IPS DF 6.9 (cell line): ENCODE measurements around the gene NTRK1.
"Not testable (repeated sequence)": the region's sequence is repeated elsewhere in the genome, so short reads cannot be mapped to it uniquely, and the experiment has no call there.

Experiments
- DNase-seq: peaks from one replicate; pipeline ENCODE4 v3.0.0-alpha.2; 2013; ENCODE audit warnings: low read depth, low spot score
- H3K27ac ChIP-seq: one replicate; pipeline ENCODE4 v1.5.1; 2013; ENCODE audit warnings: low read length, control low read depth
- H3K27me3 ChIP-seq: 2 replicates; pipeline ENCODE4 v1.6.1; 2013; ENCODE audit warnings: mild to moderate bottlenecking, low read length; ENCODE audit not compliant: control insufficient read depth, insufficient read depth
- H3K36me3 ChIP-seq: 2 replicates; pipeline ENCODE4 v1.6.1; 2013; ENCODE audit warnings: low read length; ENCODE audit not compliant: control insufficient read depth, insufficient read depth
- H3K4me1 ChIP-seq: 2 replicates; pipeline ENCODE4 v1.6.1; 2013; ENCODE audit warnings: low read length; ENCODE audit not compliant: control insufficient read depth, insufficient read depth
- H3K4me3 ChIP-seq: 2 replicates; pipeline ENCODE4 v1.5.1; 2013; ENCODE audit warnings: mild to moderate bottlenecking, low read length
- H3K9me3 ChIP-seq: 2 replicates; pipeline ENCODE4 v1.6.1; 2013; ENCODE audit warnings: low read length, inconsistent platforms; ENCODE audit not compliant: control insufficient read depth, insufficient read depth
- WGBS: extraction: QIAGEN DNeasy Blood & Tissue Kit; methylation state at CpG from one replicate; pipeline ENCODE4 v1.1.7; 2013; ENCODE audit warnings: mixed read lengths, missing lambda C conversion rate; ENCODE audit not compliant: insufficient read length, insufficient coverage; 5-methylcytosine and 5-hydroxymethylcytosine counted together

NTRK1 gene

DNA sequence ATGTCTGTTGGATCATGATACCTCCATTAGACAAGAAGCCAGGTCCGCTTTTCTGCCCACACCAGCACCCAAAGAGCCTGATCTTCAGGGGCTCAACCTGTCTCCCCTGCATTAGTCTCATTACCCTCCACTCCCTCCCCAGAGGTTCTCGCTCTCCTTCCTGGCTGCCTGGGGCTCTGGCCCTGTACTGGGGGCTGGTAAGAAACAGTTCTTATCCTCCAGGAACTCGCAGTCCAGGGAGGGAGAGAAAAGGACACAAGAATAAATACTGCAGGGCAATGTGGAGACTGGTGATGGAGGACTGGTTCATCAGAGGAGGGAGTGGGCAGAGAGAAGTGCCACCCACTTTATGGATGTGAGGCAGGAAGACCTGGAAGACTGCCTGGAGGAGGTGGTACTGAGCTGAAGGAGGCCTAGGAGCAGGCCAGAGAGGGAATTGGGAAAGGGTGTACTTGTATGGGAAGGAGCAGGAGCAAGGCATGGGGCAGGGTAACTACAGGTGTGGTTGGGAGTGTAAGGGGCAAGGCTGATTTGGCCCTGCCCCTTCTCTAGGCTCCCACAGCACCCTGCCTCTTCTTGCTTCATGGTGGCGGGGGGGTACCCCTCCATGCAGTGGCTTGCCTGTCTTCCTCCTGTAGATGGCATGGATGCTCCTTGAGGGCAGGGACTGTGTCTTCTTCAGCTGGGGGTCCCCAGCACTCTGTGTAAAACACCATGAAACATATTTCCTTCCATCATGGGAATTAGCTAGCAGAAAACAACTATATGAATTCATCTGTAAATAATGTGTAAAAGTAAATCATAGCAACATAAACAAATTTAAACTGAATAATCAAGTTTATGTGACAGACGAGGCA, 64.7 kb downstream of the NTRK1 start:
- Histone ChIP-seq H3K4me1 (peaks cover 4% of the 10 kb centered on the region), H3K27ac (no peak overlapping the region), H3K36me3 (no peaks in the 10 kb centered on the region), H3K4me3 (no peak overlapping the region), H3K9me3 (no peaks in the 10 kb centered on the region), H3K27me3 (peaks cover 72% of the 10 kb centered on the region)
- DNase-seq: no peak
- WGBS: no CpG with 5 or more reads among the region's 5 CpGs

- H3K9me3 ChIP-seq: no peaks in the 10 kb centered on the region
- H3K36me3 ChIP-seq: no peaks in the 10 kb centered on the region
- peaks cover 65% of the 10 kb centered on the region for H3K27me3 ChIP-seq
- WGBS: no CpG with 5 or more reads among the region's 3 CpGs
- peaks cover 4% of the 10 kb centered on the region for H3K4me1 ChIP-seq
- DNase-seq: no peak
- H3K27ac ChIP-seq: no peak overlapping the region
- H3K4me3 ChIP-seq: no peak overlapping the region
Observed at GRCh38 chr1:156926175-156926574, 65.5 kb downstream of the NTRK1 start.

DNA sequence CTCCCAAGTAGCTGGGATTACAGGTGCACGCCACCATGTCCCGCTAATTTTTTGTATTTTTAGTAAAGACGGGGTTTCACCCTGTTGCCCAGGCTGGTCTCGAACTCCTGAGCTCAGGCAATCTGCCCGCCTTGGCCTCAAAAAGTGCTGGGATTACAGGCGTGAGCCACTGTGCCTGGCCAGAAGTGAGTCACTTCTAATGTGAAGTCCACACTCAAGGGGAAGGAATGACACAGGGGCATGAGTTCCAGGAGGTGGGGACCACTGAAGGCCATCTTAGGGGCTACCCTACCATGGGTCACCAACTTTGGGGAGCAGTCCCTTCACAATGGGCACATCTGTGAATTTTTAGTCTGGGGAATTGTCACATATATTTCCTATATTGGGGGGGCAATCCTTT, 66.0 kb downstream of the NTRK1 start:
- H3K36me3 ChIP-seq, H3K9me3 ChIP-seq, H3K4me1 ChIP-seq, DNase-seq, H3K4me3 ChIP-seq, H3K27ac ChIP-seq: not testable (repeated sequence)
- H3K27me3 ChIP-seq: peaks cover 59% of the 10 kb centered on the region
- no CpG with 5 or more reads among the region's 6 CpGs for WGBS

DNA sequence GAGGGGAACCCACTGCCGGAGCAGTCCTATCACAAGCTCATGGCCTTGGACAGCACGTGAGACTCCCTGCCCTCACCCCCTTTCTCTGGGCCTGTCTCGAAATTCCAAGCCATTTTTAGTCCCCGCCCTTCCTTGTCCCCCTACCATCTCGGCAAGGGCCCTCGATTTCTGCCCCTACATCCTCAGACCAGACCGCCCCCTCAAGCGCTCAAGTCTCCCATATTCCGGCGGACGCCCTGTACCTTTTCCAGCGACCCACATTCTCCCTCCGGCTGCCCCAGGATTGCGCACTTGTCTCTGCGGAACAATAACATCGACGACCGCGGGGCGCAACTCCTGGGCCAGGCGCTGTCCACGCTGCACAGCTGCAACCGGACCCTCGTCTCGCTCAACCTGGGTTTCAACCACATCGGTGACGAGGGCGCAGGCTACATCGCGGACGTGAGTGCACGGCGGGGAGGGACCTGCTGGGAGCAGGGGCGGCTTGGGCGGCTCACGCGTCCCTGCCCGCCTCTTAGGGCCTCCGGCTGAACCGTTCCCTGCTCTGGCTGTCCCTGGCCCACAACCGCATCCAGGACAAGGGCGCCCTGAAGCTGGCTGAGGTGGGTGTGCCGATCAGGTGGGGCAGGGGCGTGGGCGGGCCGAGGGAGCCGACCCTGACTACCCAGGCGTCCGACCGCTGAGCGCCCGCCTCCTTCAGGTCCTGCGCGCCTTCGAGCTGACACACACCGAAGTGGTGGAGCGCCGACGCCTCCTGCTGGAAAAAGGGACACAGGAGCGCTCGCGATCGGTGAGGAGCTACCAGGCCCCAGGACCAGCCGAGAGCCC, 66.8 kb downstream of the NTRK1 start:
- no peaks in the 10 kb centered on the region for H3K9me3 ChIP-seq
- H3K4me3 ChIP-seq: peak overlapping the region; percentile 35; the same call in 1 of the 2 replicates
- WGBS: no CpG with 5 or more reads among the region's 64 CpGs
- no peak for DNase-seq
- H3K27ac ChIP-seq: no peak overlapping the region
- peaks cover 52% of the 10 kb centered on the region for H3K27me3 ChIP-seq
- peaks cover 4% of the 10 kb centered on the region for H3K4me1 ChIP-seq
- H3K36me3 ChIP-seq: no peaks in the 10 kb centered on the region

- Histone ChIP-seq H3K4me1 (peaks cover 2% of the 10 kb centered on the region; the same call in 1 of the 2 replicates), H3K27ac (no peak overlapping the region), H3K9me3 (no peaks in the 10 kb centered on the region), H3K27me3 (peaks cover 45% of the 10 kb centered on the region), H3K36me3 (no peaks in the 10 kb centered on the region), H3K4me3 (no peak overlapping the region)
- no peak for DNase-seq
- no CpG with 5 or more reads among the region's 4 CpGs for WGBS
Observed at GRCh38 chr1:156928043-156928602, 67.5 kb downstream of the NTRK1 start.

GRCh38 chr1:156929596-156930238, 69.1 kb downstream of the NTRK1 start:
- Histone ChIP-seq H3K27me3 (peaks cover 29% of the 10 kb centered on the region), H3K36me3 (no peaks in the 10 kb centered on the region), H3K4me1 (peaks cover 1% of the 10 kb centered on the region; the same call in 1 of the 2 replicates), H3K9me3 (no peaks in the 10 kb centered on the region), H3K27ac (no peak overlapping the region), H3K4me3 (no peak overlapping the region)
- DNase-seq: no peak
- no CpG with 5 or more reads among the region's 6 CpGs for WGBS

DNA sequence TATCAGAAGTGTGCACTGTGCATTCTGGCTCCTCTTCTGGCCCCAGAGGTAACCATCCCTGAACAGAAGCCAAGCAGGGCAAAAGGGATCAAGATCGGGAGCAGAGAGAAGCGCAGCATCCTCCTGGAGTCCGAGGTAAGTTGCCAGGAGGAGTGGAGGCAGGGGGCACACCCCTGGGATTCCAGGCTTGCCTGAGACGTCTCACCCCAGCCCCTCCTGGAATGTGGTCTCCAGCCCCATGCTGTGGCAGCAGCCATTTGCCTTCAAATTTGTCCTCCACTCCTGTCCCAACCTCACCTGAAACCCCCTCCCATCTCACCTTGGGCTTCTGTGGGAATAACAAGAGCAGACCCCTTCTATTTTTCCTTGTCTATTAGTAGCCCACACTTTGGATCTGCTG, 69.8 kb downstream of the NTRK1 start:
- no peaks in the 10 kb centered on the region for H3K36me3 ChIP-seq
- WGBS: no CpG with 5 or more reads among the region's 4 CpGs
- H3K4me3 ChIP-seq: no peak overlapping the region
- H3K27me3 ChIP-seq: peaks cover 21% of the 10 kb centered on the region
- H3K9me3 ChIP-seq: no peaks in the 10 kb centered on the region
- H3K4me1 ChIP-seq: no peaks in the 10 kb centered on the region; the same call in 1 of the 2 replicates
- no peak overlapping the region for H3K27ac ChIP-seq
- DNase-seq: no peak
